Hematopoietic multipotent progenitor cell (in vitro differentiated cells): ENCODE measurements around the gene LRRC7. TPM values are rescaled to one million over a fixed set of nuclear protein-coding genes. Genes with fewer than 3 reads are reported as not detected.
A peak's percentile ranks its signal among the peaks of the same experiment; 100 is the strongest.
"Not testable (repeated sequence)": the region's sequence is repeated elsewhere in the genome, so short reads cannot be mapped to it uniquely, and the experiment has no call there.

Source experiments
- DNase-seq, 3 donors: peaks; one replicate each; pipeline ENCODE4 v3.0.0-alpha.2; 2011 to 2015; ENCODE audit warnings: low read depth in 2 of 3, low spot score in 2 of 3
- total RNA-seq: library from RNA; depleted of rRNA; stranded (reverse); fragments of >200 nt; gene quantifications from one replicate; pipeline ENCODE4 v1.2.3, GENCODE V29; 2012

Gene LRRC7
- total RNA-seq, 1 donor, result under 0.01 TPM

DNA sequence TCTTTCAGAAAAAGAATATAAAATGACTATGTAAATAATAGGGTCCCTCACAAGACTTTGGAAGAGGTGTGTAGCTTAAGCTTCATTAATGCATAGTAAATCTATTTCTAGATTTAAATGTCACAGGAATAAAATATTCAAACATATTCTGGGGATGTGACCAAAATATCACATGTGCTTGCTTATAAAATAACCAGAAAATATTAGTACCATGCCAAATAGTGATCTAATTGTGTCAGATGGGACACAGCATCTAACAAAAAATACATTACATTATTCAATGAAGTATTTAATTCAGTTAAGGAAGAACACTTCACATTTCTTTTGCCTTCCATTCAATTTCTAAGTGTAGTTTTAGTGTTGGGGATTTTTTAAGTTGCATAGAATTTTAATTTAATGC is 458.1 kb downstream of the LRRC7 start:
- no peak for DNase-seq

DNA sequence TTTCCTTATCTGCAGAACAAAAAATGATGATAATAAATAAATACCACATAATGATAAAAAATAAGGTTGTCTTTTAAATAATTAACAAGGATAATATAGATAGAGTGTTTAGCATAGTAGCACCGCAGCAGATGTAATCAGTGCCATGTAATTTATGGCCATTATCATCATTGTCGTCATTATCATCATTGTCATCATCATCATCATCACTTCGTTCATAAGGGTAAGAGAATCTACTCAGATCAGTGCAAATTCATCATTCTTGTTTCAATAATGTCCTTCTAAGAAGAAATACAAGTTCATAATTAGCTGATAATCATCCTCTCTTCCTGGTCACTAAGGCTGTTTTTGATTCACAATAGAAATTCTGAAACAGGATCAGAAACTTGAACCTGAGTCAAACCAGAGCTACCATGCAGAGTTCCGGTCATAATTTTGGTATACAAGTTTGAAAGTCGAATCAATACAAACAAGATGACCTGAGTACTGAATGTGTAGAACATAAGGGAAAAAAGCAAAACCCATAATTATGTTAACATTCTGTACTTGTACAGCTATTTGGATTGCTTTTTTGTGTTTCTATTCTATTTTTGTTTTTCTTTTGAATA is 465.6 kb downstream of the LRRC7 start:
- DNase-seq, result no peak

DNA sequence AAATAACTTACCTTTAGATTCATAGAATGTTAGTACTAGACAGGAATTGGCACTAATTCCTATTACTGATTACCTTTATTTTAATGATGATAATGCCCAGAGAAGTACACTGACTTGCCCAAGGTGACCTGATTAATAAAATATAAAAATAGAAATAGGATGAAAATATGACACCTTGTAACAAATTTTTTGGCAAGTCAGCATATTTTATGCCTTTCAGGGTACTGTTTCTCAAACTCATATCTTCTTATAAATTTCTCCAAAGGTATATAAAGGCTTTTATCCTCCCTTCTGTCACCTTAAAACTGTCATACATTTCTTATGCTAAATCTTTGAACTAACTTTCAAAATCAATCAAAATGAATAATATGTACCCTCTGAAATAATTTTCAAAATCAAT is 466.2 kb downstream of the LRRC7 start:
- no peak for DNase-seq

DNA sequence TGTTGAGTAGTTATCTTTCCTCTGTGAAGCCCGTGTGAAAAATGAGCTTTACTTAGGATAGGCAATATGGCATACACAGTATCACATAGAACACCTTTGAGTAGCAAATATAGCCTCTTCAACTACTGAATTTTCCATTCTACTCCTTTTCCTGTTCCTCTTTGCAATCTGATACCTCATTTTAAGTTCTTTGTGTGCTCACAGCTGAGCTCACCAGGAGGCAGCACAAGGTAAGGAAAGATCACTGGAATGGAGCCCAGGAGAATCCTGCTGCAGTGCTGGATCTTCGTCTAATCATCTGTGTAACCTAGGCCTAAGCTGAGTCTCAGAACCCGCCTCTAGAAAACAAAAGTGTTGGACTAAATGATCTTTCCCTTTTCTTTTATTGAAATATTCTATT is 466.7 kb downstream of the LRRC7 start:
- no peak for DNase-seq

DNA sequence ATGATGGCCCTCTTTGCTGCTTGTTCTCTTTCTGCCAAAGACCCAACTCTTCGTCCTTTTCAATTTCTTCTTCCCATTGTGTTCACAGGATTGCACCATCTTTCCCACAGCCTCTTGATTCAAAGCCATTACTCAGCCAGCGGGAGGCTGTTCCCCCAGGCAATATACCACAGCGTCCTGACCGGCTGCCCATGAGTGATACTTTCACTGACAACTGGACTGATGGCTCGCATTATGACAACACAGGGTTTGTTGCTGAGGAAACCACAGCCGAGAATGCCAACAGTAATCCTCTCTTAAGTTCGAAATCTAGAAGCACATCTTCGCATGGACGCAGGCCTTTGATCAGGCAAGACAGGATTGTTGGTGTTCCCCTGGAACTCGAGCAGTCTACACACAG is 470.3 kb downstream of the LRRC7 start:
- DNase-seq, result no peak

DNA sequence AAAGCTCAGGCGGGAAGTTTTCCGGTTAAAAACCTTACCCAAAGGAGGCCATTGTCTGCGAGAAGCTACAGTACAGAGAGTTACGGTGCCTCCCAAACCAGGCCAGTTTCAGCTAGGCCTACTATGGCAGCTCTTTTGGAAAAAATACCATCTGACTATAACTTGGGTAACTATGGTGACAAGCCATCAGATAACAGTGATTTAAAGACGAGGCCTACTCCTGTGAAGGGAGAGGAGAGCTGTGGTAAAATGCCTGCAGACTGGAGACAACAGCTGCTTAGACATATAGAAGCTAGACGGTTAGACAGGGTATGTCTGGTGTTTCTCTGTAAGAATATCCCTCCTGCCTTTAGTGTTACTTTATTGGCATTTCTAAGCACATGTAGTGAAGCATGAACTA is 471.8 kb downstream of the LRRC7 start:
- no peak for DNase-seq

DNA sequence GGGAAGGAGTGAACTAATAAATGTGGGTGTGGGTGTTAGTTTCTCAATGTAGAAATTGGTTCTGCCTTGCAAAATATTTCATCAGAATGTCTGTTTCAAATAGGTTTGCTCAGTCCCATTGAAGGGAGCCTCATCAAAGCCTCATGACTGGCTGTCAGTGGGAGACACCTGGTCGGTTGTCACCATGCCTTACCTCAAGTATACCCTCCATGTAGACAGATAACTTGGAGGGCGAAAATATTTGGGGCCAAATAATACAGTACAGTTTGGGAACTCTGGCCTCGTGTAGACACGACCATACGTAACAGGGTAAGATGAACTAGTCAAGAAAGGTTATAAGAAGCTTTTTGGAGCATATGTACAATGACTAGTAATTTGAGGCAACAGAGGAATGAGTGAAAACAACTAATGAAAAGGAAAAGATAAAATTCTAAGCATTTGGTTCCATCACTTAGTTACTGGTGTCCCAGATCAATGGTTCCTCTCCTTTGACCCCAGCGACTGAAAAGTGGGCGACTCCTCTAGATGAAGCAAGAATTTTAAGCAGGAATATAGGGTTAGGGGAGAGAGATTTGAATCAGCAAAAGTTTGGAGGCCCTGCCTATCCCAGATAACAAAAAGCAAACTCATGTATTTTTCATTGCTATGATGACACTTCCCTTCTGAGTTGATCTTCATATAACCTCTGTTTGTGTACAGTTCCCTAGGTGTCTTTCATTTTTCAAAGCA is 473.8 kb downstream of the LRRC7 start:
- DNase-seq, result no peak

DNA sequence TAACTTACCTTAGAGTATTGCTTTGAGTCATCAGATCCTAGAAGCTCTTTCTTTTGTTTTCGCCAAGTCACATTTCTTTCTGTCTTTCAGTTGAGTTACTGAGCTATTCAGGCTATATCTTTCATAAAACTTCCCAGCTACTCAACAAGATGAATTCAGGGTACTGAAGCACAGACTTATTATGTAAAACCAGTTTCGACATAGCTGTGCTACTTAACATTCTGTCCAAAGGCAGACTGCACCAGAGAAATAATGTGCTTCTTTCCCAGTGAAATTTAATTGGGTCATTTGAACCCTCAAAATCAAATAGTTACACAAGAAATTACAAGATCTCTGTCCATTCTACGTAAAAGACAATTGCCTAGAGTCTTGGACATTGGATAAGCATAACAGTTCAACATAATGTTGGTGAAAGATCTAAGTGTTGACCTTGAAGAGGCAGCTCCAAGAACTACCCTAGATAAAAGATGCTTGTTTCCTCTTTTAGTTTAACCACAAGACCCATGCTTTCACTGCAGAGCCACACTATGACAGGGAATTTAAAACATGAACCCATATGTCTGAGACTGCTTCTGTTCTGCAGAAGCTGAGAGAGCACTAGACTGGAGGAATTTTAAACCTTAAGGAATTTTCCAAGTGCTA is 474.5 kb downstream of the LRRC7 start:
- peak in 2 of 3 donors; percentile 3 to 36 for DNase-seq

DNA sequence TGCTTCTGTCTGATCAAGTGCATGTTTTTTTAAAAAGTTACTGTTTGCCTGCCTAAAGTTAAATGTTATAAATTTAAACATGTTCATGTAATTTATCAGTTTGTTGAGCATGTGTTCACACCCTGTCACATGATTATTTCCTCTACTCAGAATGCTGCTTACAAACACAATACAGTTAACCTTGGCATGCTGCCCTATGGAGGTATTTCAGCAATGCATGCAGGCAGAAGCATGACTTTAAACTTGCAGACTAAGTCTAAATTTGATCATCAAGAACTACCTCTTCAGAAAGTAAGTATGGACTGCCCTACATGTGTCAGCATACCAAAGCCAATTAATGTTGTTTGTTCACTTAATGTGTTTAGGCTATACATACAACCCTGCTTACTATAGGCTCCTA is 476.1 kb downstream of the LRRC7 start:
- DNase-seq, result no peak

DNA sequence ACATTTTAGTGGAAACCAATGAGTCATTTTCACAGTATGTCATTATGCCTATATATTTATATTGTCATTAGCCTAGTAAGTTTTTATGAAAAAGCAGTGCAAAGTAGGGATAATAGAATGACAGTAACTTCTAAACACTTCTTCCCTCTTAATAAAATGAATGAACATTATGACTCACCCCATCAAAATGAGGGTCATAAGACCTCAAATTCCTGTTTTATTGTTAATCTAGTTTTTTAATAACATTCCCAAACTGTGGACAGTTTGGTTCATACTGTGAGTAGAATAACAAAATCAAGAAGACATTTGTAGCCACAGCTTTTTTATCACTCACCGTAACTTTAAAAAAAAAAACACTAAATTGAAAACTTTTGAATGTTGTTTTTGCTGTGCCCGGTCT is 477.1 kb downstream of the LRRC7 start:
- DNase-seq, result no peak

DNA sequence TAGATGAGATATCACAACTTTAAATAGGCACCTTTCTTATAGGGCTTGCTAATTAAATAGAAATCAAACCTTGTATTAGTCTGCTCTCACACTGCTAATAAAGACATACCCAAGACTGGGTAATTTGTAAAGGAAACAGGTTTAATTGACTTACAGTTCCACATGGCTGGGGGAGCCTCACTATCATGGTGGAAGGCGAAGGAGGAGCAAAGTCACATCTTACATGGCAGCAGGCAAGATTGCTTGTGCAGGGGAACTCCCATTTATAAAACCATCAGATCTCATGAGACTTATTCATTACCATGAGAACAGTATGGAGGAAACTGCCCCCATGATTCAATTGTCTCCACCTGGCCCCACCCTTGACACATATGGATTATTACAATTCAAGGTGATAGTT is 477.9 kb downstream of the LRRC7 start:
- not testable (repeated sequence) for DNase-seq

DNA sequence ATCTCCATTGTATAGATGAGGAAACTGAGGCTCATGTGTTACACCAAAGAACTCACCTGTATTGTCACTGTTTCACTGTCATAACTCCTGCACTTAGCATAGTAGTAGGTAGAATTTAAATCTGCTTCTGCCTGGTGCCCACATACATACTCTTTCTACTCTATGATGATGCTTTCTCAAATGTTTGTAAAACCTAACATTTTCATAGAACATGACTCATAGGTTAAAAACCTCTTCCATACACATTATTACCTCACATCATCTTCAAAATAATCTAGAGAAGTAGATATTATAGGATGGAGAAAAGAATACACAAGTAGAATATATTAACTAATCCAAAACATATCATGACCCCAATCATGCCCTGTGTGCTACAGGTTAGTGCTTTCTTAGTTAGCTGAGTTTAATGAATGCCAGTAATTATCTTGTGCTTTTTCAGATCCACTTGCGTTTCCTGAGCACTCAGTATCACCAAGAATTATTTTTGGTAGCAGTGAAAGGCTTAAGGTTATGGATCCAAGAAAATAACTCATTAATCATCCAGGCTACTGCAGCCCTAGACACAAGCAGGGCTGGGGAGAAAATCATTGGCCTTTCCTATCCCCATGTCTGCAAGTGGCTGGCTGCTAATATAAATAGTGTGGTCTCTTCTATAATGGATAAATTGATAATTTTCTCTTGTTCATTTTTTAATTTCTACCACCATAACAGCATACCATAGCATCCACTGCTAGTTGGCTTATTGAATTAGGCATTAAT is 480.8 kb downstream of the LRRC7 start:
- DNase-seq, result no peak

DNA sequence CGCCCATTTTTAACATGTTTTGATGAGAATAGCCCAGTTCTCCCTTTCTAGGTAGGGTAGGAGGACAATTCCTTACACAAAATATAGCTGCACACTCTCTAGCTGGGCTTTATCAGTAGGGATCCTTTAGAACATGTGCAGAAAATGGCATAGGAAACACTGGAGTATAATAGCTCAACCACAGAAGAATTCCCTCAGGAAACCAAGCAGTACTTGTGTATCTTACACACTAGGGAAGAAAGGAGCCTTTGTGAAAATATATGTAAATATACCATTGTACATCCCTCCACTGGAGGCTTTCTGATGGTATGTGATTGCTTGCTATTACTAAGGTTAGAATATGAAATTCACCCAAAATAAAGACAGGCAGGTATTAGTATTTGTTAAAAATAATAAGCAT is 484.2 kb downstream of the LRRC7 start:
- DNase-seq, result no peak

DNA sequence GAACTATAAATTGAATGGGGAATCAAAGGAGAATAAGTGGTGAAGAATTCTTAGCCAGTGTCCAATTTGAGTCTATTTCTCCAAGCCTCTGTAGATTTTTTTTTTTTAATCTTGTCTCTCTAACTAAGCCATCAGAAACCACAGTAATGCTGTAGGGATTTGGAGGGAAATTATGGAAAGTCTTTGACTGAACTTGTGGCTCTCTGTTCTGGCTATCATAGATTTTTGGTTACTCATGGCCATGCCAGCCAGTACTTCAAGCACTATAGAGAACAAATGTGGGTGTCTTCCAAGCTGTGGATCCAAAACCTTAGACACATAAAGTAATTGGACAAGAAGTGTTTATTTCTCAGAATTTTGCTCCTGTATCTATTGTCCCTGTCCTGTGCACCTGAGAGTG is 489.8 kb downstream of the LRRC7 start:
- DNase-seq, result no peak

DNA sequence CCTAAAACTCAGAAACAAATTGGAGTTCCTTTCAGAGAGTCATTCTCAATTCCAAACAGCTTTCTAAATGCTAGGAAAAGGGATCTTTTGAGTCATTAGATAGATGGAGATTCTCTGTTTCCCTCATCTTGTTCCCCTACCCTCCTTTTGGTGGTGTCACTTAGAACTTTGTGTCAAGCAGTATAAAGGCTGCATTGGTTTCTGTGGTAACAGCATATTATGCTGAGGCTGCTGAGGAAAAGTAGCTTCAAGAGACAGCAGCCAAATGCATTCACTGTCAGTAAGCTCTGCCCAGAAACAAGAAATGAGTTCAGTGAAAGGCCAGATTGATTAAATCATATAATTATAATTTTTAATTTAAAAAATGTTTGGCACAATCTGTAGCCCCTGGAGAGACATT is 493.5 kb downstream of the LRRC7 start:
- DNase-seq, result no peak

DNA sequence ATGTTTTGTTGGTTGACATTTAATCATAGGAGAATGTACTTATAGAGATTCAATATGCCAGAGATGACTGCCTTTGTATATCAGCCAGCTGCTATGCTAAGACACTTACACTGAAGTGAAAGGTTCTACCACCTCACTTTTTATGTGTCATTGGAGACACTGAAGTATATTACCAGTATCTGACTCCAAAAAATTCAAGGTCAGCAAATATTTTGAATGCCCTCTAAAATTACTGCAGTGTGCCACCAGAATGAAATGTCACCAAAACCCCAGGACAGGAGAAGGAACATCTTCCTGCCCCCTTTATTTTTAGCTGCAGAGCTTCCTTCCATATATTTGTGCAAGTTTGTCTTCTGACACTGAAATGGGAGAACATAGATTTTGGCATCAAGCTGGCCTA is 496.1 kb downstream of the LRRC7 start:
- no peak for DNase-seq

DNA sequence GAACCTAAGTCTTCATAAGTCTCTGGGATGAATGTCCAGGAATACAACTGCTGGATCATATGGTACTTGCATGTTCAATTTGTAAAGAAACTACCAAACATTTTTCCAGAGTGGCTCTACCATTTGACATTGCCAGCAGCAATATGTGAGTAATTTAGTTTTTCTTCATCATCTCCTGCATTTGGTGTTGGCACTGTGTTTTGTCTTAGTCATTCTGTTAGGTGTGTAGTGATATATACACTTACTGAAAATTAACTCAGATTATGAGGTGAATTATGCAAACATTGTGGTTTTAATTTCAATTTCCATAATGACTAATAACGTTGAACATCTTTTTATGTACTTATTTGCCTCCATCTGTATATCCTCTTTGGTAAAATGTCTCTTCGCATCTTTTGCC is 499.0 kb downstream of the LRRC7 start:
- no peak for DNase-seq

DNA sequence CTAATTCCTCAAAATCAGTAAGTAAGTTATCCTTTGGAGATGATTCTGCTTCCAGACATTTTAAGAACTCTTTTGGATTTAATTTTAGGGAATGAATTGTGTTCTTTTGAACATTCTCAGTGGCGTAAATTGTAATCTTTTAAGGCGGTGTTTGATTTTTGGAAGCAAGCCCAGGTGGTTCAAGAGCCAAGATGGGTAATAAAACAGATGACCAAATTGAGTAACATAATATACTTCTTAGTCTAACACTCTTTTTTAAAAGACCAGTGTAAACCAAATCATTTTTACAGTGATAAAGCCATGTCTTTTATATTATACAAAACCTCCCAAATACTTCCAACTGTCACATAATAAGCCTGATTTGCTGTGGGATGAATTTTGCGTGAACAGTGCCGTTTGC is 503.9 kb downstream of the LRRC7 start:
- DNase-seq, result no peak

DNA sequence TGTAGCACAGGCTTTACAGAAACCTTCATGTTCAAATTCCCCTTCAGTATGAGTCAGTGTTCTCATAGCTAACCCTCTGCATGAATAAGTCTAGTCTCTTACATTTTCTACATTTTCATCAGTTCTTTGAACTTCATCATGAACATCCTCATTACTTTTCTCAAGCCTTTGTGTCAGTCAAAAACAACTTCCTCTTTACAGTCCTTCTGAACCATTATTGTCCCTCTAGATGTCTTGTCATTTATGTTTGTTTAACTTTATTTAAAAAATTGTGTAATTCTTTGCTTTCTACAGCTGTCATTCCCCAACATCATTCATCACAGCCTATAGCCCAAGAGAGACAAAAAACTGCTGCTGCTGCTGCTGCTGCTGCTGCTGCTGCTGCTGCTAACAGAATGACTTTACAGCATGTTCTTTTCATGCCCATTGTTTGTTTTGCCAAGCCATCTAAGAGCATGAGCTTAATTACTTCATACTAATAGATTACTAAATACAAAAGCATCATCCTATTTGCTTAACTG is 504.6 kb downstream of the LRRC7 start:
- peak in 1 of 3 donors; percentile 4 for DNase-seq

DNA sequence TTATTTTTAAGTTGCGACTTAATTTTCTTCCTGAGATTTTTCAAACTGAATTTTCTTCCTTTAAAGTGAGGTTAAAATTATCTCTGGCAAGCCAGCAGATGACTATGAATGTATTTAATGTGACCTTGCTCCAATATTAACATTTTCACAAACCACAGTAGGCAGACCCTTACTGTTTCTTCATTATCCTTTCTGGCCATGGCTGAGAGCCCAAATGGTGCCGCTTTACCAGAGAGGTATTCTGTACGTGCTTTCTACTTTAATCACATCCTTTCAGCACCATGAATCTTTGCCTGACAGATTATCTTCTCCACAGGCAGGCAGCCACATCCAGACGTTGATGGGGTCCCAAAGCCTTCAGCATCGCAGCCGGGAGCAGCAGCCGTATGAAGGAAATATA is 508.0 kb downstream of the LRRC7 start:
- no peak for DNase-seq

DNA sequence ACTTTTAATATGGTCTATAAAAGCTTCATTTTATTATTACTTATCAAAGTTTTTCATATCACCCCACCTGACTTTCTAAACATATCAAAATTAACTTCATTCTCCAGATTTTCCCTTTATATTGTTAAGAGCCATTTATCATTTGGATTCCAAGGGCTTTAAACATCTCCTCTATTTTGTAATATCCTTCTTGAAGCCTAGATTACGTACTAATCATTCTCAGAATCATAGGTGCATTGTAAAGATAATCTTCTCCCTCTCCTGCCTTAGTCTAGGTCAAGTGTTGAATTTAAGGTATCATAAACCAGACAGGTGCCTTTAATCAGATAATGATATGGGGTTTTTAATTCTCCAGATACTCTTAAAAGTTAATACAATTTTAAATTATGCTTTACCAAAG is 509.3 kb downstream of the LRRC7 start:
- DNase-seq, result no peak
